GM21576 (cell line): Measurements from ENCODE around the gene TOP2A.
A peak's percentile ranks its signal among the peaks of the same experiment; 100 is the strongest.

Source experiments
- ATAC-seq: cut with Tn5 transposase; IDR thresholded peaks from one replicate; pipeline ENCODE4 v1.9.1; 2021; ENCODE audit warnings: mild to moderate bottlenecking, moderate library complexity; ENCODE audit not compliant: unreplicated experiment

Gene TOP2A, protein sequence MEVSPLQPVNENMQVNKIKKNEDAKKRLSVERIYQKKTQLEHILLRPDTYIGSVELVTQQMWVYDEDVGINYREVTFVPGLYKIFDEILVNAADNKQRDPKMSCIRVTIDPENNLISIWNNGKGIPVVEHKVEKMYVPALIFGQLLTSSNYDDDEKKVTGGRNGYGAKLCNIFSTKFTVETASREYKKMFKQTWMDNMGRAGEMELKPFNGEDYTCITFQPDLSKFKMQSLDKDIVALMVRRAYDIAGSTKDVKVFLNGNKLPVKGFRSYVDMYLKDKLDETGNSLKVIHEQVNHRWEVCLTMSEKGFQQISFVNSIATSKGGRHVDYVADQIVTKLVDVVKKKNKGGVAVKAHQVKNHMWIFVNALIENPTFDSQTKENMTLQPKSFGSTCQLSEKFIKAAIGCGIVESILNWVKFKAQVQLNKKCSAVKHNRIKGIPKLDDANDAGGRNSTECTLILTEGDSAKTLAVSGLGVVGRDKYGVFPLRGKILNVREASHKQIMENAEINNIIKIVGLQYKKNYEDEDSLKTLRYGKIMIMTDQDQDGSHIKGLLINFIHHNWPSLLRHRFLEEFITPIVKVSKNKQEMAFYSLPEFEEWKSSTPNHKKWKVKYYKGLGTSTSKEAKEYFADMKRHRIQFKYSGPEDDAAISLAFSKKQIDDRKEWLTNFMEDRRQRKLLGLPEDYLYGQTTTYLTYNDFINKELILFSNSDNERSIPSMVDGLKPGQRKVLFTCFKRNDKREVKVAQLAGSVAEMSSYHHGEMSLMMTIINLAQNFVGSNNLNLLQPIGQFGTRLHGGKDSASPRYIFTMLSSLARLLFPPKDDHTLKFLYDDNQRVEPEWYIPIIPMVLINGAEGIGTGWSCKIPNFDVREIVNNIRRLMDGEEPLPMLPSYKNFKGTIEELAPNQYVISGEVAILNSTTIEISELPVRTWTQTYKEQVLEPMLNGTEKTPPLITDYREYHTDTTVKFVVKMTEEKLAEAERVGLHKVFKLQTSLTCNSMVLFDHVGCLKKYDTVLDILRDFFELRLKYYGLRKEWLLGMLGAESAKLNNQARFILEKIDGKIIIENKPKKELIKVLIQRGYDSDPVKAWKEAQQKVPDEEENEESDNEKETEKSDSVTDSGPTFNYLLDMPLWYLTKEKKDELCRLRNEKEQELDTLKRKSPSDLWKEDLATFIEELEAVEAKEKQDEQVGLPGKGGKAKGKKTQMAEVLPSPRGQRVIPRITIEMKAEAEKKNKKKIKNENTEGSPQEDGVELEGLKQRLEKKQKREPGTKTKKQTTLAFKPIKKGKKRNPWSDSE (N-terminal part only)

DNA sequence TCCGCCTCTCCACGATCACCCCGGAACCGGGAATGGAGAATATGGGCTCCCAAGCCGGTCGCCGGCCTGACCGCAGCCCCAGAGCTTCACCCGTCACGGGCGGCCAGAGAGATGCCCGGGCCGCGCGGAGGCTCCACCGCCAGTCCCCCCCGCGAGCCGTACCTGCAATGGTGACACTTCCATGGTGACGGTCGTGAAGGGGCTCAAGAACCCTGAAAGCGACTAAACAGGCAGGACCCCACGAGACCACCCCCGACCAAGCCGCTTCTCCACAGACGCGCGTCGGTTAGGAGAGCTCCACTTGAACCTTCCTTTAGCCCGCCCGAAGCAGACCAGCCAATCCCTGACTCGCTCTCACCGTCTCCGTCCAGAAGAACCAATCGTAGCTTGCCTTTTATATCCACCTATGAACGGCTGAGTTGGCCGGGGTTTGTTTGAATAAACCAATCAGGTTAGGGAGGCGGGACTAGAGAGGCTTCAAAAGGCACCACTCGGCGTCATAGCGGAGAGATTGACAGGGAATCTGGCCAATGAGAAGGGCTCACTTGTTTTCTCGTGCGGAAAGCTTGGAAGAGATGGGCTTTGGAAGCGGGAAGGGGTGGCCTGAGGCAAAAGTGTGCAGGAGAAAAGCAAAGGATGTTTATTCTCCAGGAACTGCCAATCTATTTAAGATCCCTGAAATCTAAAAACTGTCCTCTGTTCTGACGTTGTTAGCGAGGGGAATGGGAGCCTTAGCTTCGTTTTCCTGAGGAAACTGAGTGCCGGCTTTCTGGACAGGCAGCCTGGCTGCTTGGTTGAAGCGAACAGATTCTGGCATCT is at the start of gene TOP2A:
TOP2A (minus strand) TSS at position 288 of the 819 bp plus-strand sequence; CDS start at position 183, 105 bp downstream.
- ATAC-seq: peak; percentile 93

DNA sequence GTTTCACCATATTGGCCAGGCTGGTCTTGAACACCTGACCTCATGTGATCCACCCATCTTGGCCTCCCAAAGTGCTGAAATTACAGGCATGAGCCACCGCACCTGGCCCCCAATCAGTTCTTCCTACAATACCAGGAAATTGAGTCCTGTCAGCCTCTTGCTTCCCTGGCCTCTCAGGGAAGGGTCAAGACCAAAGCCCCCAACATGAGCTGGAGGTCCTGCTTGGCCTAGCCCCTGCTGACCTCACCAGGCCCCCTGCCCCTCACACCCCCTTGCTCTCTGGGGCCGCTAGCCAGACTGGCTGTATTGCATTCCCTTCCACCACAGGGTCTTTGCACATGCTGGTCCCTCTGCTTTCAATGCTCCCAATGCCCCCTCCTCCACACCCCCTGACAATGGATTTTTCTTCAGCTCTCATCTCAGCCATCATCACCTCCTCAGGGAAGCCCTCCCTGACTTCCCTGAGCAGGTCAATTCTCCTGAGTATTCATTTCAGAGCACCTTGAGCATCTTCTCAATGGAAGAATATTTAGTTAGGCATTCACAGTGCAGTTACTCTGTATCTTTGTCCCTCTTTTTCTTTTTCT is 49.7 kb upstream of the TOP2A start:
- ATAC-seq: no peak

DNA sequence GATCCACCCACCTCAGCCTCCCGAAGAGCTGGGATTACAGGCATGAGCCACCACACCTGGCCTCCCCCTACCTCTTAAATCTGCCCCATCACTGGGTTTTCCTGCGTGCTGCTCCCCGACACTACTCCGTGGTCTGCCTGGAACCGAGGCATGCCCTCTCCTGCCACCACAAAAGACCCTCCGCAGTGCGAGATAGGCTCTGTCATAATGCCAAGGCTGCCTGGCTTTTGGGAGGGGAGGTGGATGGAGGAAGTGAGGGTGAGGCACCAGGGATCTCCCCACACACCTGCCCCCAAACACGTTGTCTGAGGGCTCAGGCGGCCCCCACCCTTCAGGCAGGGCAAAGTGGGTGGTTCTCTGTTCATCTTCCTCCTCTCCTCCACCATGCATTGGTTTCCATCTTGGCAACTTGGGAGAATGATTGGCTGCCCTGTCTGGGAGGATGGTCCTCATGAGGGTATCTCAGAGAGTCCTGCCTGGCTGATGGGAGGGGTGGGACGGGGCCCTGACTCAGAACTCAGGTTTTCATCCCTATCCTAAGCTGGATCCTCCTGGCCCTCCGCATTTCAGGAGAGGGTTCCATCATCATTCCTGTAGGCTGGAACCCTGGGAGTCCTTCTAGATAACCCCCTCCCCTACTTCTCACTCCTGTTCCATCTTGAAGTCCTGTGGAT is 48.7 kb upstream of the TOP2A start:
- no peak for ATAC-seq

DNA sequence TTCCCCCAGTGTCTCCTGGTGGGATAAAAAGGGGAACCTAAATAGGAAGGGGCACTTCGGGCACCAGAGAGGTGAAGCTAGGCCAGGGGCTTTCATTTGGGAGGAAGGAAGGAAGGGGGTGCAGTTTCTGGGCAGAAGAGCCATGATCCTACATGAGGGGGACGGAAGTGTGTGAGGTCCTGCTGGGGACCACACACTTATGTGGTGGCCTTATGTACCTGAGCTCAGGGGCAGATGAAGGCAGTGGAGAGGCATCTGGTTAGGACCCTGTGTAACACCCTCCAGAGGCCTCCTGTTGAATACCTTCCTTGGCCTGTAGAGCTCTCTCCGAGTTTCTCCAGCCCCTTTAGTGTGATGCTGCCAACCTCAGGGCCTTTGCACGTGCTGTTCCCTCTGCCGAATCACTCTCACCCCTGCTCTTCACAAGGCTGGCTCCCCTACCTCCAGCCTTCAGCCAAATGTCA is 46.7 kb upstream of the TOP2A start:
- no peak for ATAC-seq

DNA sequence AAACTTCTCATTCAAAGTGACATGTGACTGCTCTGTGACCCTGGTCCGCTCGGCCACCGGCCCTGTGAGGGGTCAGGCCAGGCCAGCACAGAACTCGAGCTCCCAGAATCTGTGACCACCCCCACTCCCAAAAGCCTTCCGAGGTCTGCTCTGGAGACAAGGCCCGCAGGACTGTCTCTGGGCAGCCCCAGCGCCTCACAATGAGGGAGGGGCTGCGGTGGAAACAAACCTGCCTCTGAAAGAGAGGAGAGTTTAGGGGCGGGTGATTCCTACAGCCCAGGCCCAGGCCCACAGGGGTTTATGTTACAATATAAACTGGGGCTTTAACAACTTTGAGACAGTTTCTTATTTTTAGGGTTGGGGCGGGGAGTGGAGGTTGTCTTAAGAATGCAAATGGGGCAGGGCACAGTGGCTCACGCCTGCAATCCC is 45.4 kb upstream of the TOP2A start:
- no peak for ATAC-seq

DNA sequence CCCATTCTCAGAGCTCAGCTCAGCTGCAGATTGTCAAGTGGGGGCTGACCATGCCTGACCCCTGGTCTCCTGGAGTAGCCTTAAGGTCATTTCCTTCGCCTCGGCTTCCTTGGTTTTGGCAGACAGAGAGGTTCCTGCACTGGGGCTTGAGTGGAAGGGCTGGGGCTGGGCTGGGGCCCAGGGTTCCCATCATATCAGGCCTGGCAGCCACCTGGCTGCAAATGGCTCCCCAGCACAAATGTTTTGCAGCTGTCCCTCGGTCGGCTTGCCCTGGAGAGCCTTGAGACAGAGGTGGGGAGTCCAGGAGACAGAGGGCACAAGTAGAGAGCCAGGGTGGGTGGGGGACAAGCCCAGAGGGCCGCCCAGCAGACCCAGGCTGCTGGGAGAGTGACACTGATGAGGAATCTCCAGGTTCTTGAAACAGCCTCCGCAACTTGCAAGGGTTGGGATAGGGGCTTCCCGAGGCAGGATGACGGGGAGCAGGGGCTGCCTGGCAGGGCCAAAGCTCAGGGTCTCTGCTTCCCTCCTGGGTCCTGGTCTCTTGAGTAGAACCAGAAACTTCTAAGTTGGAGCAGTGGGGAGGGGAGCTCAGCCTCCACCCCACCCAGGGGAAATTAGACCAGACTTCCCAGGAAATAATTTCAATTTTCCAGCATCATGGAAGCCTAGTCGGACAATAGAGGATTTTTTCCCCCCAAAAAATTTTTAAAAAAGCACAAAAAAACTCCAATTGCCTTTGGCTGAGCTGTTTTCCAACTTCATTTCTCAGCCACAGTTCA is 44.8 kb upstream of the TOP2A start:
- ATAC-seq: no peak

DNA sequence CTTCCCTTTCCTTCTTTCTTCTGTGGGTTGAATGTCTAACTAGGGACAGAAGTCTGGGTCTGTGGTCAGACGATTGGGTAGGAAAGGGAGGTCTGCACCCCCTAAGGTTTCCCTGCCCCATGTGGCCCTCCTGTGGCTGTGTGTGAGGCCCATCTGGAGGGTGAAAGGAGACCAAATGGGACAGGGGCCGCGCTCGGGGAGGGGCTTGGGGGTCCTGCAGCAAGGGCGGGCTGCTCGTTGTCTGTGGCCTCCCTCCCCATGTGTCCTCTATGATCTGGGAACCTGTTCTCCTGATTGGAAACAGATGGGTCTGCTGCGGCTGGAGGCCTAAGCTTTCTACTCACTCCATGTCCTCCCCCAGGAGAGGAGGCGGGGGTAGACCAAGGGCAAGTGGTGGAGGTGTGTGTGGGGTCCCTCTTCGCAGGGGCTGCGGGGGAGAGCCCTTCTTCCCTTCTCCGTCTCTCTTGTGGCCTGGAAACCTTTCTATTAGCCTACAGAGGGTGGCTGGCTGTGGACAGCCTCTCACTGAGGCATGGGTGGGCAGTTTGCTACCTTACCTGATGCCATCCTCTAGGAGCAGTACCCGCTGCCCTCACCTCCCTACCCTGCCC is 44.1 kb upstream of the TOP2A start:
- ATAC-seq: no peak

DNA sequence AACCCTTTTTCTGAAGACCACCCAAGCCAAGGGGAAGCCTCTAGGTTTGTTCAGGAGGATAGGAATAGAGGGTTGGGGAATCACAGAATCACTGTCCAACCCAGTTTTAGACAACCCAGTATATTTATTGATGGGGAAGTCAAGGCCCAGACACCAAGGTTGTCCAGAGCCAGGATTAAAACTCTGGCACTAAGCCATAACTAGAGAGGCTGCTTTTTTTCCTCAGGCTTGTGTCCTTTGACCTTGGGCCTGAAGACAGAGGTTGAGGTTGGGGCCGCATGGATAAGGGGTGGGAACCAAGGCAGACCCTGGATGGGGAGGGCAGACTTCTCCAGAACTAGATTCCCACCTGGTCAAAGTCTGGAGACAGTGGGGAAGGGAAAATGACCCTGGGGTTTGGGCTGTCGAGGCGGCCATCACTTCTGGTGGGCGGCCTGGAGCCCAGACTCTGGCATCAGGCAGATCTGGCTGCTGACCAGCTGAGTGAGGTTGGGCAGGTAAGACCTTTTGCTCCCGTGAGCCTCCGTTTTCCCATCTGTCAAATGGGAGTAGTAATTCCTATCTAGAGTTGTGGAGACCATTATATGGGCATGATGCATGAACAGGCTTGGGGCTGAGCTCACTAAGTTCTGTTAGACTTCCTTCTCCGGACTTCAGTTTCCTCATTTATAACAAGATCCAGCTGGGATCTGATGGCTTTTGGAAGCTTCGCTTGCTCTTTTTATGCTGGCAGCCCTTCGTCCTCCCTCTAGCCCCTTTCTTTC is 43.5 kb upstream of the TOP2A start:
- no peak for ATAC-seq

DNA sequence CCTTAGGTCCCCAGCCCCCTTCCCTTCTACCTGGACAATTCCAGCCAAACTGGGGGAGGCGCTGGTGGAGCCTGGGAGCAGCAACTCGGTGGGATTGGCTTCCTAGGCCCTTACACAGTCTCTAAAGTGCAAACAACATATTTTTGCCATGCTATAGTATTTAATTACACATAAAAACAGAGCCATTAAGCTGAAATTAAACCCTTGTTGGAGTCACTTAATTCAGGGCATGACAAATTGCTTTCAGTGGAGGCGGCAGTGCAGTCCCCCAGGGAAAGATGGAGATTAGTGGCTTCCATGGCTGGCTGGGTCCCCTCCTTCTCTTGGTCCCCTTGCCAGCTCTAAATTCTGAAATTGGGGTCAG is 42.9 kb upstream of the TOP2A start:
- no peak for ATAC-seq

DNA sequence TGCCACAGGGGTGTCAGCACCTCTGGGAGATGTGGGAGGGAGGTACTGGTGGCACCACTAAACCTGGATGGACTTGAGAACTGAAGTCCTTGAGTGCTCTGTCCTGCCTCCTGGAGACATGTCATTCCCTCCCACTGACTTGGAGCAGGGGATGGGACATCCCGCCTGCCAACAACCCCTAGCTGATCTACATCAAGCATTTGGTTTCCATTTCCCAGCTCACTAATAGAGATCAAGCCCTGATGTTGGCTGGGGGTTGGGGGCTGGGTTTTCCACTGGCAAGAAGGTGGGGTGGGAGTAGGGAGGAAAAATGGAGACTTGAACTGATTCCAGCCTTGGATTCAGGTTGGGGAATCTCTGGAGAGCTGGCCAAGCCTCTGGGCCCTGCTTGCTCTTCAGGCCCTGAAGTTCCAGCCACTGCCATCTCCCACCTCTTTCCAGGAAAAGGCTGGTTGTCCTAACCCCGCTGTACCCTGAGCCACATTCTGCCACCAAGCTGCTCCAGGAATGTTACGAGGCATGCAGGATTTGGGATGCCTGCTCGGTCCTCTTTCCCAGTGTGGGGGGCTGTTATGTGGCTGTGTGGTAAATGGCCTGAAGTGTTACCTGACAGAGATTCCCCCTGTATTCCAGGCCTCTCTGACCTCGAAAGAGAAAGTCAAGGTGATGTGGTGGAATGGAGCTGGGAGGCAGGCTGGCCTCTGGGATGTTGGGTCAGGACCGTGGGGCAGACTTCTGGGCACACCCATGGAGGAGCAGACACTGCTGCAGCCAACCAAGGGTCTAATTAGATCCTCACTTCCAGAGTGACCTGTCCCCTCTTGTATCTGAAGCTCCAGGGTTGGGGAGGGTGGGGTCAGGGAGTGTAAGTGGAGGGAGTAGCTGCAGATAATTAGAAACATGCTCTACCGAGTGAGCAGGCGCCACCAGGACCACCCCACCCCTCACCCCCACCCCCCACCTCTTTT is 42.2 kb upstream of the TOP2A start:
- no peak for ATAC-seq

DNA sequence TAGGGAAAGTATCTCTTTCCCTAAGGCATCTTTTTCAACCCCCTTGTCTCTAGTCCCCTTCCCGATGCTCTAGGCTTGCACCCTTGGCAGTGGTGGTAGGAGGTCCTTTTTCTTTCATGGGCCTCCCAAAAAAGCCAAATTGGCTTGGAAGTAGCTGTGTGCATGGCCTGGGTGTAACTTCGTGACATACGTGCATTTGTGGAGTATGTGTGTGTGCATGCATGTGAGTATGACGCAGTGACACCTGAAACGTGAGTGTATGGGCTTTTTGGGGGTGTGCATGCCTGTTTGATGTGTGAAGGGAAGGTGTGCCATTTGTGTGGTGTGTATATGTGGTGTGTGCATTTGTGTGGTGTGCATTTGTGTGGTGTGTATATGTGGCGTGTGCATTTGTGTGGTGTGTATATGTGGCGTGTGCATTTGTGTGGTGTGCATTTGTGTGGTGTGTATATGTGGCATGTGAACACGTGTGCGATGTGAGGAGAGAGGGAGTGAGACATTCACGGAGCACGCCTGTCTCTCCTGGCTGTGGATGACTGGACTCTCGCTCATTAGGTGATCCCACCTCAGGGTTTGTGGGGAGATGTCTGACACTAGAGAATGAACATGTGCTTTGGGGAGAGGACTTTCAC is 41.3 kb upstream of the TOP2A start:
- no peak for ATAC-seq

DNA sequence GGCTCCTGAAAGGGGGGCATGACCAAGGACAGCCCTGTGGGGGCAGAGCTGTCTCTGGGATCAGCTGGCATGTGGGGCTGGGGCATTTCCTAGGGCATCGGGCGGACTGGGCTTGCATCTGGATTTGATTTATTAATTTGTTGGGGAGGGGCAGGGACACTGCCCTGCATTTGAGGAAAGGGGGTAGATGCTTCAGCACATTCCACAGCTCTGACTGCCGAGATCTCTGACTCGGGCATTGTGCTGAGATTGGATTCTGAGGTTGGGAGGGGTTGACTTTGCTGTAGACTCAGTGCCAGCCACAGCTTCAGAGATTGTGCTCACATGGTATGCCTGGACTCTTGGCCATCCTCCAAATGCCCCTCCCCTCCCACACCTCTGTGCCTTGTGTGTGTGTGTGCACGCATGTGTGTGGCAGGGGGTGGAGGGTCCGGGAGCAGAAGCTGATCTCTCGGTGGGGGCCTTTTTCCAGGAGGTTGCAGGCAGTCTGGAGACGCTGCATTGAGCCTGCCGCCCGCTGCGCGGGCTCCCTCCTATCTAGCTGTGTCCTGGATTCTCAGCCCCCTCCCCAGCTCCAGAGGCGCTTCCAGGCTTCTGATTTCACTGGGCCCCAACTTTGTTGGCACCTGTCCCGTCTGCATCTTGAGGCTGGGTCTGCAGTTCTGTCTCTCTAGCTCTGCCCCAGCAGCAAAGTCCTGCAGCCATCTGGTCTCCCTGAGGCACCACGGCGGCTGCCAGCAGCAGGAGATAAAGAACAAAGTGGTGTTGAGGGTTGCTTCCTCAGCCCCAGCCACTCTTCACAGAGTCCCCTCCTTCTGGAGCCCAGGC is 40.5 kb upstream of the TOP2A start:
- no peak for ATAC-seq

DNA sequence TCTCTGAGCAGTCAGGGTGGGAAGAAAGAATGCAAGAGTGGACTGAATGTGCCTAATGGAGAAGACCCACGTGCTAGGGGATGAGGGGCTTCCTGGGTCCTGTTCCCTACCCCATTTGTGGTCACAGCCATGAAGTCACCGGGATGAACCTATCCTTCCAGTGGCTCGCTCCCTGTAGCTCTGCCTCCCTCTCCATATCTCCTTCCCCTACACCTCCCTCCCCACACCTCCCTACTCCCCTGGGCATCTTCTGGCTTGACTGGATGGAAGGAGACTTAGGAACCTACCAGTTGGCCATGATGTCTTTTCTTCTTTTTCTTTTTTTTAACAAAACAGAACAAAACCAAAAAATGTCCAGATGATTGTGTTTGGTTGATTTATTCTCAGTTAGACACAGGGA is 39.7 kb upstream of the TOP2A start:
- ATAC-seq: no peak

DNA sequence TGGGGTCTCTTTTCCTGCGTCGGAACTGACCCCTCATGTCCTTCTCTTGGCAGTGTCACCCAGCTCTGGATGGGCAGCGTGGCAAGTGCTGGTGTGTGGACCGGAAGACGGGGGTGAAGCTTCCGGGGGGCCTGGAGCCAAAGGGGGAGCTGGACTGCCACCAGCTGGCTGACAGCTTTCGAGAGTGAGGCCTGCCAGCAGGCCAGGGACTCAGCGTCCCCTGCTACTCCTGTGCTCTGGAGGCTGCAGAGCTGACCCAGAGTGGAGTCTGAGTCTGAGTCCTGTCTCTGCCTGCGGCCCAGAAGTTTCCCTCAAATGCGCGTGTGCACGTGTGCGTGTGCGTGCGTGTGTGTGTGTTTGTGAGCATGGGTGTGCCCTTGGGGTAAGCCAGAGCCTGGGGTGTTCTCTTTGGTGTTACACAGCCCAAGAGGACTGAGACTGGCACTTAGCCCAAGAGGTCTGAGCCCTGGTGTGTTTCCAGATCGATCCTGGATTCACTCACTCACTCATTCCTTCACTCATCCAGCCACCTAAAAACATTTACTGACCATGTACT is 38.8 kb upstream of the TOP2A start:
- no peak for ATAC-seq

DNA sequence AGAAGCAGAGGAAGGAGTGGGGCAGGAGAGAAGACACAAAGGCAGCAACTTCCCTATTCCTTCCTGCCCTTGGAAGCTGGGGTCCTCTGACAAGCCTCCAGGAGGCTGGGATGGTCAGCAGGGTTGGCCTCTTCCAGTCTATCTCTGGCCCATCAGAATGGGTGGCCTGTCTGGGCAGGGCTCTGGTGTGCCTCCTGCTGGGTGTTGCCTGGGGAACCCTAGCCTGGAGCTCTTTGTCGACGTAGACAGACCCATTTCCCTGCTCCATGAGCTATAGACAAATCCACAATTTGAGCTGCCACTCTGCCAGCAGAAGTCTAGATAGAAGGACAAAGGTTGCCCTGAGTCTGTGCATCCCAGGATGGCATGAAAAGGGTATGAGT is 36.9 kb upstream of the TOP2A start:
- ATAC-seq: no peak
